ENCODE measurements around the gene KASH5. TPM values are rescaled to one million over a fixed set of nuclear protein-coding genes. Genes with fewer than 3 reads are reported as not detected.

KASH5 gene
- total and polyA plus RNA-seq, 2 of the 13 experiments (the other 11 are each of a cell fraction or from before 2014, with no cell fraction given) = not detected

GRCh38 chr19:49442771-49443365 lies 54.8 kb downstream of the KASH5 start (continued):
- TF ChIP-seq, protein P1, sequence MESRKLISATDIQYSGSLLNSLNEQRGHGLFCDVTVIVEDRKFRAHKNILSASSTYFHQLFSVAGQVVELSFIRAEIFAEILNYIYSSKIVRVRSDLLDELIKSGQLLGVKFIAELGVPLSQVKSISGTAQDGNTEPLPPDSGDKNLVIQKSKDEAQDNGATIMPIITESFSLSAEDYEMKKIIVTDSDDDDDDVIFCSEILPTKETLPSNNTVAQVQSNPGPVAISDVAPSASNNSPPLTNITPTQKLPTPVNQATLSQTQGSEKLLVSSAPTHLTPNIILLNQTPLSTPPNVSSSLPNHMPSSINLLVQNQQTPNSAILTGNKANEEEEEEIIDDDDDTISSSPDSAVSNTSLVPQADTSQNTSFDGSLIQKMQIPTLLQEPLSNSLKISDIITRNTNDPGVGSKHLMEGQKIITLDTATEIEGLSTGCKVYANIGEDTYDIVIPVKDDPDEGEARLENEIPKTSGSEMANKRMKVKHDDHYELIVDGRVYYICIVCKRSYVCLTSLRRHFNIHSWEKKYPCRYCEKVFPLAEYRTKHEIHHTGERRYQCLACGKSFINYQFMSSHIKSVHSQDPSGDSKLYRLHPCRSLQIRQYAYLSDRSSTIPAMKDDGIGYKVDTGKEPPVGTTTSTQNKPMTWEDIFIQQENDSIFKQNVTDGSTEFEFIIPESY (CRISPR knock-in tag; IDR thresholded peaks at IDR 0.05) = no peak
- TF ChIP-seq USF2 (IDR thresholded peaks at IDR 0.05; ENCODE audit: low read depth, low read length) = no peak
- TF ChIP-seq USF2 (CRISPR knock-in tag; IDR thresholded peaks at IDR 0.05; ENCODE audit: borderline replicate concordance) = no peak
- no peak for TF ChIP-seq NFKB2 (CRISPR knock-in tag; IDR thresholded peaks at IDR 0.05; ENCODE audit: borderline replicate concordance)
- TF ChIP-seq HMG20A (CRISPR knock-in tag; IDR thresholded peaks at IDR 0.05; ENCODE audit: borderline replicate concordance) = no peak
- no peak for TF ChIP-seq BHLHE40 (IDR thresholded peaks at IDR 0.05; ENCODE audit: low read length)
- no peak for TF ChIP-seq SMARCE1 (IDR thresholded peaks at IDR 0.05; ENCODE audit: borderline replicate concordance)
- TF ChIP-seq TBX3 (IDR thresholded peaks at IDR 0.05; ENCODE audit: borderline replicate concordance) = no peak
- TF ChIP-seq ESRRA (CRISPR knock-in tag; IDR thresholded peaks at IDR 0.05; ENCODE audit: low read depth) = no peak
- no peak for TF ChIP-seq ATF5 (CRISPR knock-in tag; IDR thresholded peaks at IDR 0.05; ENCODE audit: low read depth)
- TF ChIP-seq ARHGAP35 (CRISPR knock-in tag; IDR thresholded peaks at IDR 0.05; ENCODE audit: borderline replicate concordance) = peak; percentile 19; the same call in 1 of the 2 replicates
- TF ChIP-seq XBP1 (CRISPR knock-in tag; IDR thresholded peaks at IDR 0.05) = no peak
- TF ChIP-seq TARDBP (CRISPR knock-in tag; IDR thresholded peaks at IDR 0.05) = no peak
- no peak for TF ChIP-seq ZNF879 (CRISPR knock-in tag; IDR thresholded peaks at IDR 0.05)
- TF ChIP-seq SRF (IDR thresholded peaks at IDR 0.05; ENCODE audit: low read depth, low read length) = no peak
- TF ChIP-seq CREM (IDR thresholded peaks at IDR 0.05) = no peak
- no peak for TF ChIP-seq CREM (CRISPR knock-in tag; IDR thresholded peaks at IDR 0.05)
- TF ChIP-seq RBAK (CRISPR knock-in tag; IDR thresholded peaks at IDR 0.05) = no peak
- TF ChIP-seq ZNF510 (CRISPR knock-in tag; IDR thresholded peaks at IDR 0.05; ENCODE audit: low read depth) = no peak
- TF ChIP-seq ZSCAN30 (CRISPR knock-in tag; IDR thresholded peaks at IDR 0.05) = no peak
- no peak for TF ChIP-seq KLF13 (CRISPR knock-in tag; IDR thresholded peaks at IDR 0.05)
- TF ChIP-seq TBP (CRISPR knock-in tag; IDR thresholded peaks at IDR 0.05) = no peak
- TF ChIP-seq, protein P2, sequence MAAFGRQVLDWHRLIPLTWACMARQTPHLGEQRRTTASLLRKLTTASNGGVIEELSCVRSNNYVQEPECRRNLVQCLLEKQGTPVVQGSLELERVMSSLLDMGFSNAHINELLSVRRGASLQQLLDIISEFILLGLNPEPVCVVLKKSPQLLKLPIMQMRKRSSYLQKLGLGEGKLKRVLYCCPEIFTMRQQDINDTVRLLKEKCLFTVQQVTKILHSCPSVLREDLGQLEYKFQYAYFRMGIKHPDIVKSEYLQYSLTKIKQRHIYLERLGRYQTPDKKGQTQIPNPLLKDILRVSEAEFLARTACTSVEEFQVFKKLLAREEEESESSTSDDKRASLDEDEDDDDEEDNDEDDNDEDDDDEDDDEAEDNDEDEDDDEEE (CRISPR knock-in tag; IDR thresholded peaks at IDR 0.05) = 0 out of 2 replicates have a peak, but pooled peaks have one; percentile 2
- no peak for TF ChIP-seq ZNF598 (CRISPR knock-in tag; IDR thresholded peaks at IDR 0.05; ENCODE audit: borderline replicate concordance)
- no peak for TF ChIP-seq MZF1 (CRISPR knock-in tag; IDR thresholded peaks at IDR 0.05; ENCODE audit: borderline replicate concordance)
- TF ChIP-seq REL (CRISPR knock-in tag; conservative IDR thresholded peaks at IDR 0.05) = no peak; the same call in 1 of the 2 replicates

Data from HepG2 (cell line).